Gastroesophageal sphincter (tissue), 4 donors: ENCODE data around the gene MPDU1. TPM values are rescaled to one million over a fixed set of nuclear protein-coding genes. Genes with fewer than 3 reads are reported as not detected.
A peak's percentile ranks its signal among the peaks of the same experiment; 100 is the strongest.

Source experiments
- ATAC-seq: fragments of 150-250 bp; one replicate; pipeline ENCODE4 v1.9.1; 2016; ENCODE audit warnings: mild to moderate bottlenecking, moderate library complexity
- H3K27ac ChIP-seq, 4 donors: fragments of 200-600 bp; sonication (generic) in 3 of 4; 1 replicate in 3 of 4; 2 replicates in 1 of 4; pipeline ENCODE4 v1.5.1; 2016 to 2019
- H3K27me3 ChIP-seq: fragments of 200-600 bp; sonication (generic); one replicate; pipeline ENCODE4 v1.5.1; 2019
- H3K36me3 ChIP-seq, 2 donors: fragments of 200-600 bp; sonication (generic); one replicate each; pipeline ENCODE4 v1.5.1; 2019; ENCODE audit warnings: control low read depth in 1 of 2
- H3K4me1 ChIP-seq, 3 donors: fragments of 200-600 bp; sonication (generic); 1 replicate in 2 of 3; 2 replicates in 1 of 3; pipeline ENCODE4 v1.5.1; 2016 to 2019; ENCODE audit warnings: control low read depth in 2 of 3
- H3K4me3 ChIP-seq, 2 donors: fragments of 200-600 bp; sonication (generic); one replicate each; pipeline ENCODE4 v1.5.1; 2019; ENCODE audit warnings: mild to moderate bottlenecking in 1 of 2, moderate library complexity in 1 of 2
- H3K9me3 ChIP-seq, 3 donors: fragments of 200-600 bp; sonication (generic); one replicate each; pipeline ENCODE4 v1.5.1; 2017 to 2019; ENCODE audit warnings: control low read depth in 2 of 3
- EP300 ChIP-seq: sonication (generic); formaldehyde crosslinking; IDR thresholded peaks from one replicate; pipeline ENCODE4 v1.6.1; 2017; ENCODE audit warnings: antibody characterized with exemption, mild to moderate bottlenecking
- POLR2A ChIP-seq, 2 donors: fragments of 450-650 bp; IDR thresholded peaks; one replicate each; pipeline ENCODE4 v1.6.1; 2017; ENCODE audit warnings: antibody characterized with exemption in 2 of 2, mild to moderate bottlenecking in 2 of 2, moderate library complexity in 1 of 2
- POLR2AphosphoS5 ChIP-seq: sonication (generic); formaldehyde crosslinking; IDR thresholded peaks from one replicate; pipeline ENCODE4 v1.6.1; 2017; ENCODE audit warnings: antibody characterized with exemption
- WGBS, 2 donors: methylation state at CpG; one replicate each; pipeline ENCODE4 v1.1.5; 2018; ENCODE audit warnings: low coverage in 1 of 2; 5-methylcytosine and 5-hydroxymethylcytosine counted together
- total RNA-seq, 4 donors: library from RNA; depleted of rRNA; stranded (reverse); fragments of >200 nt; gene quantifications; one replicate each; pipeline ENCODE4 v1.1.0, GENCODE V29; 2016
- TF ChIP-seq, protein P1 (sequence below), 4 experiments: fragments of 200-600 bp in 2 of 4; fragments of 450-650 bp in 2 of 4; sonication (generic) in 1 of 4; IDR thresholded peaks; one replicate each; pipeline ENCODE4 v1.5.1; 2017 to 2019; ENCODE audit warnings: antibody characterized with exemption in 4 of 4, mild to moderate bottlenecking in 2 of 4, moderate library complexity in 2 of 4

The MPDU1 gene
- total RNA-seq, 4 donors from 2014 or later, result 38.1 to 66.5 (median 51.2) TPM

DNA sequence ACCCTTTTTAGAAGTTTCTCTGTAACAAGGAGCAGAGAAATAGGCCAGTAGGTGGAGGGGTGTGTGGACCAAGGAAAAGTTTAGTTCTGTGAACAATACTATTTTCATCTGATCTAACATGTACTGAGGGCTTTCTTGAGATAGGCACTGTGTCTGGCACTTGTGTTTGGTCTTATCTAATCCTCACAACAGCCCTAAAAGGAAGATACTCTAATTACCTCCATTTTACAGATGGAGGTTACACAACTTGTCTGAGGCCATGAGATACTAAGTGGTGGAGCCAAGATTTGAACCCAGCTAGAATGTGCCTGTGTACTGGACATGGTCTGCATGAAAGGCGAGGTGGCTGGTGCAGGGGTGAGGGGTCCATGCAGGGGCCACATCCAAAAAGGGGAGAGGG lies 30.3 kb upstream of the MPDU1 start:
- H3K4me1 ChIP-seq, result peaks cover 0 to 41% (median 24%) of the 10 kb centered on the region in 3 donors
- no peak for ATAC-seq
- H3K4me3 ChIP-seq, result no peak overlapping the region
- TF ChIP-seq POLR2AphosphoS5, result no peak
- TF ChIP-seq POLR2A (IDR thresholded peaks at IDR 0.05), result no peak
- TF ChIP-seq EP300, result no peak
- TF ChIP-seq, protein P1, sequence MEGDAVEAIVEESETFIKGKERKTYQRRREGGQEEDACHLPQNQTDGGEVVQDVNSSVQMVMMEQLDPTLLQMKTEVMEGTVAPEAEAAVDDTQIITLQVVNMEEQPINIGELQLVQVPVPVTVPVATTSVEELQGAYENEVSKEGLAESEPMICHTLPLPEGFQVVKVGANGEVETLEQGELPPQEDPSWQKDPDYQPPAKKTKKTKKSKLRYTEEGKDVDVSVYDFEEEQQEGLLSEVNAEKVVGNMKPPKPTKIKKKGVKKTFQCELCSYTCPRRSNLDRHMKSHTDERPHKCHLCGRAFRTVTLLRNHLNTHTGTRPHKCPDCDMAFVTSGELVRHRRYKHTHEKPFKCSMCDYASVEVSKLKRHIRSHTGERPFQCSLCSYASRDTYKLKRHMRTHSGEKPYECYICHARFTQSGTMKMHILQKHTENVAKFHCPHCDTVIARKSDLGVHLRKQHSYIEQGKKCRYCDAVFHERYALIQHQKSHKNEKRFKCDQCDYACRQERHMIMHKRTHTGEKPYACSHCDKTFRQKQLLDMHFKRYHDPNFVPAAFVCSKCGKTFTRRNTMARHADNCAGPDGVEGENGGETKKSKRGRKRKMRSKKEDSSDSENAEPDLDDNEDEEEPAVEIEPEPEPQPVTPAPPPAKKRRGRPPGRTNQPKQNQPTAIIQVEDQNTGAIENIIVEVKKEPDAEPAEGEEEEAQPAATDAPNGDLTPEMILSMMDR (IDR thresholded peaks at IDR 0.05), result no peak
- 100% methylated on average over 1 of the region's 1 CpG; no CpG with 5 or more reads in 1 of the 2 donors for WGBS, 2 donors
- H3K27ac ChIP-seq, result peak overlapping the region in 3 of 4 donors; percentile 32 to 38 (median 33)
- no peaks in the 10 kb centered on the region for H3K27me3 ChIP-seq
- H3K9me3 ChIP-seq, result no peaks in the 10 kb centered on the region
- peaks cover 0 to 39% of the 10 kb centered on the region in 2 donors for H3K36me3 ChIP-seq

DNA sequence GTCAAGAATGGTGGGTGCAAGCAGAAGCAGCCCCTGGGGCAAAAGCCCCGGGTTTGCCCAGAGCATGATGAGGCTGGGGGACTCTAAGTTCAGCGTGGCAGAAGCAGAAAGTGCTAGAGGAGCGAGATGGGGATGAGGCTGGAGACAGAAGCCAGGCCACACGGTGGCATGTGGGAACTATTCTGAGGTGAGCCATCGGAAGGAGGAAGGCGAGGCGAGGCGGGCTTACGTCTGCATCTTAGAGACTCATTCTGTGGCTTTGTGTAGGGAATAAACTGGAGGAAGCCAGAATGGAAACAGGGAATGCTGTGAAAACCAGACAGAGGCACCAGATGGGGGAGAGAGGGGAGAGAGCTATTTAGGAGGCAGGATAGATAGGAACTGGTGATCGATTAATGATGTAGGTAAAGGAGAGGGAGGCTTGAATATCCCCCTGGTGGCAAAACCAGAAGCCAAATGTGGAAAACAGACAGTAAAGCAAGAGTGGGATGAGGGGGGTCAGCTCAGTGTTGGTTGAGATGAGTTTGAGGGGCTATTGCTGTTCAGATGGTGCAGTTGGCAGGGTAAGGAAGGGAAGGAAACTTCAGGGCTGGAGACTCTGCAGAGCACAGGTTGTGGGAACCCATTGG lies 28.2 kb upstream of the MPDU1 start:
- H3K9me3 ChIP-seq, result no peaks in the 10 kb centered on the region
- 53 to 63% methylated on average over 8 to 10 of the region's 10 CpGs for WGBS, 2 donors
- H3K36me3 ChIP-seq, result peaks cover 0 to 35% of the 10 kb centered on the region in 2 donors
- H3K4me3 ChIP-seq, result no peak overlapping the region
- no peak for TF ChIP-seq EP300
- no peak for TF ChIP-seq POLR2A (IDR thresholded peaks at IDR 0.05)
- TF ChIP-seq POLR2AphosphoS5, result no peak
- TF ChIP-seq, protein P1 (IDR thresholded peaks at IDR 0.05), result no peak
- peak overlapping the region in 1 of 4 donors; percentile 7 for H3K27ac ChIP-seq
- no peaks in the 10 kb centered on the region for H3K27me3 ChIP-seq
- ATAC-seq, result no peak
- H3K4me1 ChIP-seq, result peaks cover 2 to 45% (median 33%) of the 10 kb centered on the region in 3 donors

DNA sequence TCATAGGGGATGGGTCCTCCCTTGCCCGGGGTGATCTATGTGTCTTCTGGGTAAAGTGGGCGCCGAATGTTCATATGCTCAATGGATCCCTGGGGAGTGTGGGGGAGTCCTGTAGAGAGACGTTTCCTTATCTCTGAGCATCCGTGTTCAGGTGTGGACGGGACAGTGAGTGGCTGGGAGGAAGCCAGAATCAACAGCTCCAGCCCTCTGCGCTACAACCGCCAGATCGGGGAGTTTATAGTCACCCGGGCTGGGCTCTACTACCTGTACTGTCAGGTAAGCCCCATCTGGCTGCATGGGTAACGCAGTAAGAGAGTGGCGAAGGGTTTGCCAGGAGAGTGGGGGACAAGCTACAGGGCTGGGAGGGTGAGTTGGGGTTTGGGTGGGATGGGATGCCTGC lies 27.0 kb upstream of the MPDU1 start:
- Histone ChIP-seq H3K4me3 (no peak overlapping the region), H3K27ac (peak overlapping the region in 3 of 4 donors; percentile 91 to 96 (median 95)), H3K27me3 (no peaks in the 10 kb centered on the region), H3K4me1 (peaks cover 2 to 50% (median 37%) of the 10 kb centered on the region in 3 donors), H3K36me3 (peaks cover 0 to 23% of the 10 kb centered on the region in 2 donors), H3K9me3 (no peaks in the 10 kb centered on the region)
- TF ChIP-seq POLR2AphosphoS5 (no peak), EP300 (no peak), POLR2A (IDR thresholded peaks at IDR 0.05) (no peak)
- TF ChIP-seq, protein P1 (IDR thresholded peaks at IDR 0.05), result no peak
- ATAC-seq, result no peak
- 81% methylated on average over 3 to 10 of the region's 12 CpGs for WGBS, 2 donors

DNA sequence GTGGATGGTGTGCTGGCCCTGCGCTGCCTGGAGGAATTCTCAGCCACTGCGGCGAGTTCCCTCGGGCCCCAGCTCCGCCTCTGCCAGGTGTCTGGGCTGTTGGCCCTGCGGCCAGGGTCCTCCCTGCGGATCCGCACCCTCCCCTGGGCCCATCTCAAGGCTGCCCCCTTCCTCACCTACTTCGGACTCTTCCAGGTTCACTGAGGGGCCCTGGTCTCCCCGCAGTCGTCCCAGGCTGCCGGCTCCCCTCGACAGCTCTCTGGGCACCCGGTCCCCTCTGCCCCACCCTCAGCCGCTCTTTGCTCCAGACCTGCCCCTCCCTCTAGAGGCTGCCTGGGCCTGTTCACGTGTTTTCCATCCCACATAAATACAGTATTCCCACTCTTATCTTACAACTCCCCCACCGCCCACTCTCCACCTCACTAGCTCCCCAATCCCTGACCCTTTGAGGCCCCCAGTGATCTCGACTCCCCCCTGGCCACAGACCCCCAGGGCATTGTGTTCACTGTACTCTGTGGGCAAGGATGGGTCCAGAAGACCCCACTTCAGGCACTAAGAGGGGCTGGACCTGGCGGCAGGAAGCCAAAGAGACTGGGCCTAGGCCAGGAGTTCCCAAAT lies 26.4 kb upstream of the MPDU1 start:
- peaks cover 0 to 17% of the 10 kb centered on the region in 2 donors for H3K36me3 ChIP-seq
- ATAC-seq, result no peak
- no peaks in the 10 kb centered on the region for H3K9me3 ChIP-seq
- no peaks in the 10 kb centered on the region for H3K27me3 ChIP-seq
- peaks cover 2 to 52% (median 37%) of the 10 kb centered on the region in 3 donors for H3K4me1 ChIP-seq
- peak overlapping the region; percentile 88 to 96 (median 93) for H3K27ac ChIP-seq
- TF ChIP-seq POLR2A (IDR thresholded peaks at IDR 0.05), result no peak
- no peak for TF ChIP-seq EP300
- TF ChIP-seq, protein P1 (IDR thresholded peaks at IDR 0.05), result no peak
- no peak for TF ChIP-seq POLR2AphosphoS5
- H3K4me3 ChIP-seq, result no peak overlapping the region
- 38 to 57% methylated on average over 8 of the region's 19 CpGs for WGBS, 2 donors
